K562 (cell line): ENCODE data around the gene TTLL11. TPM values are rescaled to one million over a fixed set of nuclear protein-coding genes. Genes with fewer than 3 reads are reported as not detected.

Experiments used
- ATAC-seq: fragments of 200-7000 bp; cut with Tn5 transposase; 3 replicates; pipeline ENCODE4 v1.9.1; 2020; ENCODE audit warnings: moderate library complexity
- BruUV-seq: library from RNA; stranded (reverse); fragments of 400-500 nt; replicated peaks from 2 replicates; lab custom pipeline; 2021; lab: Mats Ljungman, UMichigan
- CTCF ChIA-PET: fragments of 300-600 bp; formaldehyde crosslinking; extraction: SDS; loops from one replicate; lab custom pipeline; 2021; ENCODE audit warnings: low intra/inter-chr PET ratio; lab: Yijun Ruan, JAX
- POLR2A ChIA-PET: fragments of 300-600, 350-650 bp; sonication (Branson Sonifier 250); formaldehyde crosslinking; extraction: SDS; loops from one replicate; lab custom pipeline; 2021; ENCODE audit warnings: antibody characterized with exemption, inconsistent platforms; lab: Yijun Ruan, JAX
- DNase-seq, 4 experiments: peaks; one replicate each; pipeline versions ENCODE4 v3.0.0 to v3.0.0-alpha.2; 2011 to 2018; ENCODE audit warnings: low spot score in 3 of 4, mixed read lengths in 3 of 4; ENCODE audit errors: extremely low read depth in 1 of 4
- FAIRE-seq: peaks from 2 replicates; lab custom pipeline; 2011; peaks lifted over from hg19 to GRCh38; lab: Jason Lieb, UNC
- H2AFZ ChIP-seq: 2 replicates; pipeline ENCODE4 v1.6.0; 2011; ENCODE audit warnings: low read depth, low read length, control low read depth, inconsistent platforms
- H3K27ac ChIP-seq: fragments of 200-600 bp; 3 replicates; pipeline ENCODE4 v1.8.0; 2011; ENCODE audit warnings: low read depth, mild to moderate bottlenecking, control low read depth, inconsistent platforms, low read length, moderate library complexity, mixed read lengths; ENCODE audit errors: extremely low read depth
- H3K27me3 ChIP-seq, 2 experiments: fragments of 300-600 bp in 1 of 2; 2 replicates in 1 of 2; 3 replicates in 1 of 2; pipeline versions ENCODE4 v1.6.0 to v1.8.0; 2011; ENCODE audit warnings: inconsistent platforms in 2 of 2, low read length in 2 of 2, mild to moderate bottlenecking in 1 of 2, mixed read lengths in 1 of 2, moderate library complexity in 1 of 2; ENCODE audit not compliant: control insufficient read depth in 2 of 2, insufficient read depth in 2 of 2
- H3K36me3 ChIP-seq: fragments of 300-600 bp; 3 replicates; pipeline ENCODE4 v1.8.0; 2011; ENCODE audit warnings: mild to moderate bottlenecking, low read length, inconsistent platforms; ENCODE audit not compliant: control insufficient read depth, insufficient read depth
- H3K4me1 ChIP-seq, 2 experiments: fragments of 200-600 bp in 1 of 2; replicated peaks in 1 of 2; 2 replicates in 1 of 2; 3 replicates in 1 of 2; pipeline versions ENCODE4 v1.5.1 to v1.8.0; 2011; ENCODE audit warnings: inconsistent platforms in 2 of 2, low read length in 2 of 2, mild to moderate bottlenecking in 1 of 2, mixed read lengths in 1 of 2, moderate library complexity in 1 of 2; ENCODE audit not compliant: control insufficient read depth in 2 of 2, insufficient read depth in 2 of 2
- H3K4me2 ChIP-seq: 2 replicates; pipeline ENCODE4 v1.6.1; 2011; ENCODE audit warnings: low read length, control low read depth, inconsistent platforms, mixed read lengths; ENCODE audit not compliant: insufficient read depth
- H3K4me3 ChIP-seq: fragments of 200-600 bp; sonication (generic), shearing (Covaris generic); 2 replicates; pipeline ENCODE4 v1.5.1; 2016; ENCODE audit warnings: control low read depth, inconsistent platforms
- H3K79me2 ChIP-seq: fragments of 200-600 bp; 3 replicates; pipeline ENCODE4 v1.8.0; 2011; ENCODE audit warnings: low read length, inconsistent platforms; ENCODE audit not compliant: control insufficient read depth, insufficient read depth
- H3K9ac ChIP-seq, 2 experiments: 2 replicates each; pipeline versions ENCODE4 v1.6.0 to v1.6.1; 2011; ENCODE audit warnings: low read depth in 2 of 2, low read length in 2 of 2, control low read depth in 1 of 2, inconsistent platforms in 1 of 2, mild to moderate bottlenecking in 1 of 2, mixed read lengths in 1 of 2; ENCODE audit not compliant: insufficient read depth in 1 of 2
- H3K9me1 ChIP-seq: one replicate; pipeline ENCODE4 v1.6.0; 2011; ENCODE audit warnings: inconsistent platforms, mild to moderate bottlenecking, low read length, moderate library complexity; ENCODE audit not compliant: control insufficient read depth, insufficient read depth
- H3K9me3 ChIP-seq: replicated peaks from 2 replicates; pipeline ENCODE4 v1.5.1; 2011; ENCODE audit warnings: low read depth, low read length, inconsistent platforms; ENCODE audit not compliant: control insufficient read depth, insufficient read depth
- H4K20me1 ChIP-seq: replicated peaks from 2 replicates; pipeline ENCODE4 v1.6.1; 2011; ENCODE audit warnings: low read length, inconsistent platforms, mixed read lengths; ENCODE audit not compliant: control insufficient read depth, insufficient read depth
- BRD9 ChIP-seq: fragments of 450-650 bp; IDR thresholded peaks from 2 replicates; pipeline ENCODE4 v1.6.1; 2018; ENCODE audit warnings: low read depth; ENCODE audit not compliant: partially characterized antibody
- DNMT1 ChIP-seq: fragments of 450-650 bp; IDR thresholded peaks from 2 replicates; pipeline ENCODE4 v1.6.1; 2016; ENCODE audit warnings: antibody characterized with exemption, mild to moderate bottlenecking
- ETV6 ChIP-seq, 3 experiments: fragments of 150-350 bp in 1 of 3; sonication (generic) in 1 of 3; formaldehyde crosslinking in 1 of 3; IDR thresholded peaks; 2 replicates each; pipeline versions ENCODE4 v1.6.1 to v1.8.0; 2014 to 2022; ENCODE audit warnings: borderline replicate concordance in 2 of 3, low read depth in 2 of 3, antibody characterized with exemption in 1 of 3, low read length in 1 of 3, mild to moderate bottlenecking in 1 of 3, missing genetic modification reagents in 1 of 3
- JUND ChIP-seq, 2 experiments: IDR thresholded peaks; 2 replicates in 1 of 2; 3 replicates in 1 of 2; pipeline ENCODE4 v1.6.1; 2011; ENCODE audit warnings: borderline replicate concordance in 2 of 2, low read depth in 2 of 2, low read length in 2 of 2, improper control_type of control experiment in 1 of 2, missing biosample characterization in 1 of 2, missing genetic modification characterization in 1 of 2, missing genetic modification reagents in 1 of 2
- NCOA1 ChIP-seq: fragments of 450-650 bp; IDR thresholded peaks from 2 replicates; pipeline ENCODE4 v1.6.1; 2016; ENCODE audit warnings: low read depth
- POLR2B ChIP-seq: fragments of 450-650 bp; IDR thresholded peaks from 2 replicates; pipeline ENCODE4 v1.6.1; 2018; ENCODE audit warnings: low read depth; ENCODE audit not compliant: partially characterized antibody
- SMARCA5 ChIP-seq: fragments of 450-650 bp; IDR thresholded peaks from 2 replicates; pipeline ENCODE4 v1.6.1; 2016
- TAF15 ChIP-seq: fragments of 200-400 bp; formaldehyde crosslinking; IDR thresholded peaks from 2 replicates; pipeline ENCODE4 v1.6.1; 2017; ENCODE audit warnings: mild to moderate bottlenecking, low read depth, low read length, moderate library complexity
- TSC22D4 ChIP-seq: fragments of 450-650 bp; IDR thresholded peaks from 2 replicates; pipeline ENCODE4 v1.6.1; 2016; ENCODE audit warnings: missing genetic modification characterization, missing biosample characterization, control low read depth
- ZNF766 ChIP-seq: fragments of 200-800 bp; sonication (Bioruptor generic); conservative IDR thresholded peaks from 2 replicates; pipeline ENCODE4 v1.6.1; 2016; ENCODE audit warnings: missing genetic modification characterization, missing compliant biosample characterization
- WGBS: fragments of 100-300 bp; shearing (Covaris generic); methylation state at CpG from one replicate; pipeline ENCODE4 v1.1.6; 2016; ENCODE audit warnings: low coverage, mixed read lengths; ENCODE audit not compliant: insufficient coverage; ENCODE audit errors: missing lambda C conversion rate; 5-methylcytosine and 5-hydroxymethylcytosine counted together
- in situ Hi-C: fragments of 300-500 bp; cut with MboI; formaldehyde crosslinking; loops from 4 replicates; pipeline ENCODE4 v1.15.0; 2018; ENCODE audit warnings: inconsistent platforms, mixed read lengths
- intact Hi-C: fragments of 100-400 bp; cut with micrococcal nuclease; formaldehyde crosslinking; loops from 2 replicates; pipeline ENCODE4 v1.14.2; 2022
- polyA plus RNA-seq, 8 experiments: library from polyadenylated mRNA; depleted of rRNA in 4 of 8; stranded (reverse) in 5 of 8; unstranded in 3 of 8; fragments of >200 nt; fragmentation: Nextera tagmentation in 2 of 8; fragmentation: Illumina TruSeq in 1 of 8; extraction: Ambion mirVana in 2 of 8; extraction: Trizol in 1 of 8; gene quantifications; 2 replicates each; pipeline versions ENCODE4 v1.2.1 to v1.2.3, GENCODE V29; 2011 to 2014; ENCODE audit warnings: inconsistent platforms in 1 of 8, missing spikeins in 1 of 8
- total RNA-seq, 7 experiments: library from RNA; depleted of rRNA in 6 of 7; stranded (reverse); fragments of >200 nt in 6 of 7; fragmentation: Illumina TruSeq in 2 of 7; extraction: Trizol in 2 of 7; gene quantifications; 2 replicates each; pipeline versions ENCODE4 v1.2.1 to v1.2.3, GENCODE V29; 2011 to 2021; ENCODE audit warnings: low replicate concordance in 1 of 7
- TF ChIP-seq, protein P1 (sequence below): fragments of 250-450 bp; sonication (Bioruptor Pico); IDR thresholded peaks from 2 replicates; pipeline ENCODE4 v1.4.0; 2020; ENCODE audit warnings: mild to moderate bottlenecking

Gene TTLL11
- total and polyA plus RNA-seq, 9 of the 15 experiments (the other 6 are each of a cell fraction or from before 2014, with no cell fraction given) = 0.83 to 4.4 (median 2.7) TPM

DNA sequence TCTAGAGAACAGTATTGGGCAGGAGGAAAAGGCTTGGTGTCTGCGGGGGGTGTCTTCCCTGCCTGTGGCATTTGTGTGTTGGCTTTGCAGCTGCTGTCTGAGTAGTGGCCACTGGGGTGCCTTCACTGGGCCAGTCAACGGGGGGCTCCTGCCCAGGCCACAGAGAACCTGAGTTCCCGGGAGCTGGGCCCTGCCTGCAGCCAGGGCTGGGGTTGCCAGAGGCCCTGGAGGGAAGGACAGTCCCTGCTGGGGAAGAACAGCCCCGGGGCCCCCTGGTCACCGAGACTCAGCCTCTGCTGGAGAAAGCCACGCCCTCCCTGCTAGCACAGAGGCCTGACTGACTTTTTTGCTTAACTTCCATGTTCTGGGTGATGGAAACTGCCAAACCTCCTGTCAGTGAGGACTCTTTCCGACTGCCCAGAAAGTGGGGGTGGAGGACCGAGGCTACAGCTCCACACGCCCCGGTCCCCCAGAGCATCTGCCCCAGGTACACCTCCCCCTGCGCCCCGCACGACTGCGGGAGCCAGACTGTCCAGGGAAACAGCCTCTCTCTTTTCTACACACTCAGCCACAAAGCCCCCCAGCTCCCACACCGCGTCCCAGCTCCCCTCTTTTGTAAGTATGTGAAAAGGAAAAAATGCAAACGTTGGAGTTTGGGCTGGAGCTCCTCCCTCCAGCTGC is 308.2 kb downstream of the TTLL11 start:
- POLR2A ChIA-PET = interaction anchor here (0.7 kb wide), 1 partner anchor 9 kb away, joined by 4 read pairs; no protein-coding TSS in a partner anchor
- H2AFZ ChIP-seq = no peak overlapping the region
- no TSS peak for BruUV-seq
- peaks cover 23 to 80% of the 10 kb centered on the region in 2 experiments for H3K27me3 ChIP-seq
- no peak overlapping the region for H3K27ac ChIP-seq
- peak; percentile 29; the same call in 1 of the 3 replicates for ATAC-seq
- H3K9me1 ChIP-seq = no peaks in the 10 kb centered on the region
- FAIRE-seq = no peak
- peaks cover 0 to 8% of the 10 kb centered on the region in 2 experiments; a peak in 1 of 5 replicates for H3K4me1 ChIP-seq
- H3K4me2 ChIP-seq = no peak overlapping the region
- intact Hi-C loops (no loop called here), in situ Hi-C loops (no loop called here)
- no peaks in the 10 kb centered on the region for H3K9me3 ChIP-seq
- CTCF ChIA-PET = no interaction called here
- H3K9ac ChIP-seq = no peak overlapping the region
- no peaks in the 10 kb centered on the region for H3K79me2 ChIP-seq
- H3K4me3 ChIP-seq = no peak overlapping the region
- 1% methylated on average over 11 of the region's 17 CpGs for WGBS
- H3K36me3 ChIP-seq = no peaks in the 10 kb centered on the region
- TF ChIP-seq ETV6 (IDR thresholded peaks at IDR 0.05; ENCODE audit: borderline replicate concordance in 1 of 2, low read depth in 2 of 2, low read length in 1 of 2) (no peak), ETV6 (CRISPR knock-in tag; IDR thresholded peaks at IDR 0.05; ENCODE audit: borderline replicate concordance) (no peak), BRD9 (no peak), DNMT1 (no peak), ZNF766 (CRISPR knock-in tag) (no peak), TSC22D4 (tag) (no peak), SMARCA5 (no peak), POLR2B (no peak), JUND (IDR thresholded peaks at IDR 0.05; ENCODE audit: borderline replicate concordance, low read depth, low read length) (no peak), JUND (tag; IDR thresholded peaks at IDR 0.05; ENCODE audit: borderline replicate concordance, low read depth, low read length) (no peak), NCOA1 (no peak), TAF15 (no peak)
- TF ChIP-seq, protein P1, sequence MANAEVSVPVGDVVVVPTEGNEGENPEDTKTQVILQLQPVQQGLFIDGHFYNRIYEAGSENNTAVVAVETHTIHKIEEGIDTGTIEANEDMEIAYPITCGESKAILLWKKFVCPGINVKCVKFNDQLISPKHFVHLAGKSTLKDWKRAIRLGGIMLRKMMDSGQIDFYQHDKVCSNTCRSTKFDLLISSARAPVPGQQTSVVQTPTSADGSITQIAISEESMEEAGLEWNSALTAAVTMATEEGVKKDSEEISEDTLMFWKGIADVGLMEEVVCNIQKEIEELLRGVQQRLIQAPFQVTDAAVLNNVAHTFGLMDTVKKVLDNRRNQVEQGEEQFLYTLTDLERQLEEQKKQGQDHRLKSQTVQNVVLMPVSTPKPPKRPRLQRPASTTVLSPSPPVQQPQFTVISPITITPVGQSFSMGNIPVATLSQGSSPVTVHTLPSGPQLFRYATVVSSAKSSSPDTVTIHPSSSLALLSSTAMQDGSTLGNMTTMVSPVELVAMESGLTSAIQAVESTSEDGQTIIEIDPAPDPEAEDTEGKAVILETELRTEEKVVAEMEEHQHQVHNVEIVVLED (CRISPR knock-in tag) = no peak
- no peak for DNase-seq
- H4K20me1 ChIP-seq = no peaks in the 10 kb centered on the region
